ENCODE data around the gene PCDHA8.
"Not testable (repeated sequence)": the region's sequence is repeated elsewhere in the genome, so short reads cannot be mapped to it uniquely, and the experiment has no call there.

Gene PCDHA8

GRCh38 chr5:140840978-140841962 lies at the start of gene PCDHA8:
PCDHA8 (plus strand) TSS chr5:140841187; CDS start chr5:140841322, 135 bp downstream.
- peak; percentile 85 for DNase-seq (ENCODE audit: low spot score)

- DNase-seq (ENCODE audit: low spot score): peak; percentile 86
Measured at GRCh38 chr5:140794595-140795258, 46.3 kb upstream of the PCDHA8 start, which contains the start of gene PCDHA2. PCDHA2 (plus strand) TSS chr5:140794852.

DNA sequence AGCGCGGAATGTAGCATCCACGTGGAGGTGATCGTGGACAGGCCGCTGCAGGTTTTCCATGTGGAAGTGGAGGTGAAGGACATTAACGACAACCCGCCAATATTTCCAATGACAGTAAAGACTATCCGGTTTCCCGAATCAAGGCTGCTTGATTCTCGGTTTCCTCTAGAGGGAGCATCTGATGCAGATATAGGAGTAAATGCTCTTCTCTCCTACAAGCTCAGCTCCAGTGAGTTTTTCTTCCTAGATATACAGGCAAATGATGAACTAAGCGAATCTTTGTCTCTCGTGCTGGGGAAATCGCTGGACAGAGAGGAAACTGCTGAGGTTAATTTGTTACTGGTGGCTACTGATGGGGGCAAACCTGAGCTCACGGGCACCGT lies 45.7 kb upstream of the PCDHA8 start:
- DNase-seq (ENCODE audit: low spot score): peak; percentile 96

DNA sequence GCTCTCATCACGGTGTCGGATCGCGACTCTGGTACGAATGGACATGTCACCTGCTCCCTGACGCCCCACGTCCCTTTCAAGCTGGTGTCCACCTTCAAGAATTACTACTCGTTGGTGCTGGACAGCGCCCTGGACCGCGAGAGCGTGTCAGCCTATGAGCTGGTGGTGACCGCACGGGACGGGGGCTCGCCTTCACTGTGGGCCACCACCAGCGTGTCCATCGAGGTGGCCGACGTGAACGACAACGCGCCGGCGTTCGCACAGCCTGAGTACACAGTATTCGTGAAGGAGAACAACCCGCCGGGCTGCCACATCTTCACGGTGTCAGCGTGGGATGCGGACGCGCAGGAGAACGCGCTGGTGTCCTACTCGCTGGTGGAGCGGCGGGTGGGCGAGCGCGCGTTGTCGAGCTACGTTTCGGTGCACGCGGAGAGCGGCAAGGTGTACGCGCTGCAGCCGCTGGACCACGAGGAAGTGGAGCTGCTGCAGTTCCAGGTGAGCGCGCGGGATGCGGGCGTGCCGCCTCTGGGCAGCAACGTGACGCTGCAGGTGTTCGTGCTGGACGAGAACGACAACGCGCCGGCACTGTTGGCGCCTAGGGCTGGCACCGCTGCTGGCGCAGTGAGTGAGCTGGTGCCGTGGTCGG lies 44.8 kb upstream of the PCDHA8 start:
- DNase-seq (ENCODE audit: low spot score): not testable (repeated sequence)

- DNase-seq (ENCODE audit: low spot score): no peak
Measured at GRCh38 chr5:140796718-140797095, 44.3 kb upstream of the PCDHA8 start.

DNA sequence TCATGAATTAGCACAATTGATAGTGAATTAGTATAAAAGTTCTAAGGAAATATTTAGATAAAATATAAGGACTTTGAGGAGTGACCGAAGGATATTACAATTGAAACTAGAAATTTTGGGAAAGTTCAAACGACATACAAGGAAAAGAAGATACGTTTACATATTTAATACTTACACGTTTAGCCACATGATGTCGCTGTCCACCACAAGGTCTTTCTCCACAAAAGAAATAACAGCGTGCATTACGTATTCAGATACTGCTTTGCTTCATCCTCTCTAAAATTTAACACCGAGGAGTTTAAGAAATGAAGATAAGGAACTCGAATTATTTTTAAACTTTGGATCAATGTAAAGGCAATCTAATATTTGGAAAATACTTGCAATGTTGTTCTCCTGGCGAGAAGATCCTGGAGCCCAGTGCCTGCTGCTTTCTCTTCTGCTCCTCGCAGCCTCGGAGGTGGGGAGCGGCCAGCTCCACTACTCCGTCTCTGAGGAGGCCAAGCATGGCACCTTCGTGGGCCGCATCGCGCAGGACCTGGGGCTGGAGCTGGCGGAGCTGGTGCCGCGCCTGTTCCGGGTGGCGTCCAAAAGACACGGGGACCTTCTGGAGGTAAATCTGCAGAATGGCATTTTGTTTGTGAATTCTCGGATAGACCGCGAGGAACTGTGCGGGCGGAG lies 40.0 kb upstream of the PCDHA8 start, which contains the start of gene PCDHA3:
Gene PCDHA3, plus strand, starts transcription at position 242 of the 678 bp plus-strand sequence.
- no peak for DNase-seq (ENCODE audit: low spot score)

- no peak for DNase-seq (ENCODE audit: low spot score)
Measured at GRCh38 chr5:140801494-140801841, 39.5 kb upstream of the PCDHA8 start.

DNA sequence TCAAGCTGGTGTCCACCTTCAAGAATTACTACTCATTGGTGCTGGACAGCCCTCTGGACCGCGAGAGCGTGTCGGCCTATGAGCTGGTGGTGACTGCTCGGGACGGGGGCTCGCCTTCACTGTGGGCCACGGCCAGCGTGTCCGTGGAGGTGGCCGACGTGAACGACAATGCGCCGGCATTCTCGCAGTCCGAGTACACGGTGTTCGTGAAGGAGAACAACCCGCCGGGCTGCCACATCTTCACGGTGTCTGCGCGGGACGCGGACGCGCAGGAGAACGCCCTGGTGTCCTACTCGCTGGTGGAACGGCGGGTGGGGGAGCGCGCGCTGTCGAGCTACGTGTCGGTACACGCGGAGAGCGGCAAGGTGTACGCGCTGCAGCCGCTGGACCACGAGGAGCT lies 38.6 kb upstream of the PCDHA8 start:
- DNase-seq (ENCODE audit: low spot score): not testable (repeated sequence)

DNA sequence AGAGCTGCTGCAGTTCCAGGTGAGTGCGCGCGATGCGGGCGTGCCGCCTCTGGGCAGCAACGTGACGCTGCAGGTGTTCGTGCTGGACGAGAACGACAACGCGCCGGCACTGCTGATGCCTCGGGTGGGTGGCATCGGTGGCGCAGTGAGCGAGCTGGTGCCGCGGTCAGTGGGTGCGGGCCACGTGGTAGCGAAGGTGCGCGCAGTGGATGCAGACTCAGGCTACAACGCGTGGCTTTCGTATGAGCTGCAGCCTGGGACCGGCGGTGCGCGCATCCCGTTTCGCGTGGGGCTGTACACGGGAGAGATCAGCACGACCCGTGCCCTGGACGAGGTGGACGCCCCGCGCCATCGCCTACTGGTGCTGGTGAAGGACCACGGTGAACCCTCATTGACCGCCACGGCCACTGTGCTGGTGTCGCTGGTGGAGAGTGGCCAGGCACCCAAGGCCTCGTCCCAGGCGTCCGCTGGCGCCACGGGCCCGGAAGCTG lies 38.2 kb upstream of the PCDHA8 start:
- no peak for DNase-seq (ENCODE audit: low spot score)

DNA sequence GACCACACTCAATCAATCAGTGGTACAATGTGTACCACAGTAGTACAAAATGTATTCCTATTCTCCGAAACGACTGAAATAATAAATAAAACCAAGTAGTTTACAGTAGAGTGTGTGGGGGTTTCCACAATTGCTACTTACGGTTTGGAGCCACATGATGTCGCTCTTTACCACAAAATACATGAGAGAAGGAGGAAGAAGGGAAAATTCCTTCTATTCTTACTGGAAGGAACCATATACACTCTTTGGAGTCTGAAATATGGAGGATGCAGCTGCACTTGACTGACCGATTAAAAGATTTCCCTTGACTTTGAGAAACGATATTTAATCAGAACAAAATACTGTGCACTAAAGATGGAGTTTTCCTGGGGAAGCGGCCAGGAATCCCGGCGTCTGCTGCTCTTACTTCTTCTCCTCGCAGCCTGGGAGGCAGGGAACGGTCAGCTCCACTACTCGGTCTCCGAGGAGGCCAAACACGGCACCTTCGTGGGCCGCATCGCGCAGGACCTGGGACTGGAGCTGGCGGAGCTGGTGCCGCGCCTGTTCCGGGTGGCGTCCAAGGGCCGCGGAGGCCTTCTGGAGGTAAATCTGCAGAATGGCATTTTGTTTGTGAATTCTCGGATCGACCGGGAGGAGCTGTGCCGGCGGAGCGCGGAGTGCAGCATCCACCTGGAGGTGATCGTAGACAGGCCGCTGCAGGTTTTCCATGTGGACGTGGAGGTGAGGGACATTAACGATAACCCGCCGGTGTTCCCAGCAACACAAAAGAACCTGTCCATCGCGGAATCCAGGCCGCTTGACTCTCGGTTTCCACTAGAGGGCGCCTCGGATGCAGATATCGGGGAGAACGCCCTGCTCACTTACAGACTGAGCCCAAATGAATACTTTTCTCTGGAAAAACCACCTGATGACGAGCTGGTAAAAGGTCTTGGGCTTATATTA lies 33.9 kb upstream of the PCDHA8 start, which contains the start of gene PCDHA4:
Gene PCDHA4, plus strand, starts transcription at position 235 of the 942 bp plus-strand sequence.
- DNase-seq (ENCODE audit: low spot score): peak; percentile 71

DNA sequence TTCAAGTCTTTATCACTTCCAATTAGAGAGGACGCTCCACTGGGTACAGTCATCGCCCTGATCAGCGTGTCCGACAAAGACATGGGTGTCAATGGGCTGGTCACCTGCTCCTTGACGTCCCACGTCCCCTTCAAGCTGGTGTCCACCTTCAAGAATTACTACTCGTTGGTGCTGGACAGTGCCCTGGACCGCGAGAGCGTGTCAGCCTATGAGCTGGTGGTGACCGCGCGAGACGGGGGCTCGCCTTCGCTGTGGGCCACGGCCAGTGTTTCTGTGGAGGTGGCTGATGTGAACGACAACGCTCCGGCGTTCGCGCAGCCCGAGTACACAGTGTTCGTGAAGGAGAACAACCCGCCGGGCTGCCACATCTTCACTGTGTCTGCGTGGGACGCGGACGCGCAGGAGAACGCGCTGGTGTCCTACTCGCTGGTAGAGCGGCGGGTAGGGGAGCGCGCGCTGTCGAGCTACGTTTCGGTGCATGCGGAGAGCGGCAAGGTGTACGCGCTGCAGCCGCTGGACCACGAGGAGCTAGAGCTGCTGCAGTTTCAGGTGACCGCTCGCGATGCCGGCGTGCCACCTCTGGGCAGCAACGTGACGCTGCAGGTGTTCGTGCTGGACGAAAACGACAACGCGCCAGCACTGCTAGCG lies 32.6 kb upstream of the PCDHA8 start:
- DNase-seq (ENCODE audit: low spot score): not testable (repeated sequence)

DNA sequence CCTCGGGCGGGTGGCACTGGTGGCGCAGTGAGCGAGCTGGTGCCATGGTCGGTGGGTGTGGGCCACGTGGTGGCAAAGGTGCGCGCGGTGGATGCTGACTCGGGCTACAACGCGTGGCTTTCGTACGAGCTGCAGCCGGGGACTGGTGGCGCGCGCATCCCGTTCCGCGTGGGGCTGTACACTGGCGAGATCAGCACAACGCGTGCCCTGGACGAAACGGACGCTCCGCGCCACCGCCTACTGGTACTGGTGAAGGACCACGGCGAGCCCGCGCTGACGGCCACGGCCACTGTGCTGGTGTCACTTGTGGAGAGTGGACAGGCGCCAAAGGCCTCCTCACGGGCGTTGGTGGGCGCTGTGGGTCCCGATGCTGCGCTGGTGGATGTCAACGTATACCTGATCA lies 32.1 kb upstream of the PCDHA8 start:
- no peak for DNase-seq (ENCODE audit: low spot score)

- peak; percentile 72 for DNase-seq (ENCODE audit: low spot score)
Measured at GRCh38 chr5:140821375-140822280, 19.4 kb upstream of the PCDHA8 start, which contains the start of gene PCDHA5. PCDHA5 (plus strand) TSS chr5:140821613.

- no peak for DNase-seq (ENCODE audit: low spot score)
Measured at GRCh38 chr5:140822281-140822629, 18.7 kb upstream of the PCDHA8 start.

DNA sequence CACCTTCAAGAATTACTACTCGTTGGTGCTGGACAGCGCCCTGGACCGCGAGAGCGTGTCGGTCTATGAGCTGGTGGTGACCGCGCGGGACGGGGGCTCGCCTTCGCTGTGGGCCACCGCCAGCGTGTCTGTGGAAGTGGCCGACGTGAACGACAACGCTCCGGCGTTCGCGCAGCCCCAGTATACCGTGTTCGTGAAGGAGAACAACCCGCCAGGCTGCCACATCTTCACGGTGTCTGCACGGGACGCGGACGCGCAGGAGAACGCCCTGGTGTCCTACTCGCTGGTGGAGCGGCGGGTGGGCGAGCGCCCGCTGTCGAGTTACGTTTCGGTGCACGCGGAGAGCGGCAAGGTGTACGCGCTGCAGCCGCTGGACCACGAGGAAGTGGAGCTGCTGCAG lies 18.0 kb upstream of the PCDHA8 start:
- DNase-seq (ENCODE audit: low spot score): not testable (repeated sequence)

DNA sequence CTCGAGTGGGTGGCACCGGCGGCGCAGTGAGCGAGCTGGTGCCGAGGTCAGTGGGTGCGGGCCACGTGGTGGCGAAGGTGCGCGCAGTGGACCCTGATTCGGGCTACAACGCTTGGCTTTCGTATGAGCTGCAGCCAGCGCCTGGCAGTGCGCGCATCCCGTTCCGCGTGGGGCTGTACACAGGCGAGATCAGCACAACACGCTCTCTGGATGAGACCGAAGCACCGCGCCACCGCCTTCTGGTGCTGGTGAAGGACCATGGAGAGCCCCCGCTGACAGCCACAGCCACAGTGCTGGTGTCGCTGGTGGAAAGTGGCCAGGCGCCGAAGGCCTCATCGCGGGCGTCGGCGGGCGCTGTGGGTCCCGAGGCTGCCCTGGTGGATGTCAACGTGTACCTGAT lies 17.5 kb upstream of the PCDHA8 start:
- no peak for DNase-seq (ENCODE audit: low spot score)

GRCh38 chr5:140827704-140828361 lies 13.2 kb upstream of the PCDHA8 start, which contains the start of gene PCDHA6:
PCDHA6 (plus strand) TSS chr5:140827960; CDS start chr5:140828092, 132 bp downstream.
- no peak for DNase-seq (ENCODE audit: low spot score)

DNA sequence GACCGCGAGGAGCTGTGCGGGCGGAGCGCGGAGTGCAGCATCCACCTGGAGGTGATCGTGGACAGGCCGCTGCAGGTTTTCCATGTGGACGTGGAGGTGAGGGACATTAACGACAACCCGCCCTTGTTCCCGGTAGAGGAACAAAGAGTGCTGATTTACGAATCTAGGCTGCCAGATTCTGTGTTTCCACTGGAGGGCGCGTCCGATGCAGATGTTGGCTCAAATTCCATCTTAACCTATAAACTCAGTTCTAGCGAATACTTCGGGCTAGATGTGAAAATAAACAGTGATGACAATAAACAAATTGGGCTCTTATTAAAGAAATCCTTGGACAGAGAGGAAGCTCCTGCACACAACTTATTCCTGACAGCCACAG lies 12.6 kb upstream of the PCDHA8 start:
- DNase-seq (ENCODE audit: low spot score): no peak

Data from HuH-7 (cell line).